Endothelial cell of umbilical vein (primary cell): ENCODE data around the gene MED16. TPM values are rescaled to one million over a fixed set of nuclear protein-coding genes. Genes with fewer than 3 reads are reported as not detected.

Experiments used
- BruUV-seq: library from RNA; stranded (reverse); fragments of 400-500 nt; replicated peaks from 2 replicates; lab custom pipeline; 2021; lab: Mats Ljungman, UMichigan
- CTCF ChIA-PET: fragments of 300-600, 350-600 bp; sonication (Branson Sonifier 250); formaldehyde crosslinking; loops from one replicate; lab custom pipeline; 2021; ENCODE audit warnings: antibody characterized with exemption, inconsistent platforms; lab: Charles Lee
- POLR2A ChIA-PET: fragments of 300-600, 350-600 bp; sonication (Branson Sonifier 250); formaldehyde crosslinking; loops from one replicate; lab custom pipeline; 2021; ENCODE audit warnings: antibody characterized with exemption, inconsistent platforms; lab: Charles Lee
- DNase-seq: peaks from one replicate; pipeline ENCODE4 v3.0.0-alpha.2; 2011; ENCODE audit warnings: low read depth, low spot score
- FAIRE-seq: peaks from 2 replicates; lab custom pipeline; 2011; peaks lifted over from hg19 to GRCh38; lab: Jason Lieb, UNC
- H2AFZ ChIP-seq: 2 replicates; pipeline ENCODE4 v1.6.0; 2012; ENCODE audit warnings: low read depth, low read length, control low read depth, inconsistent platforms
- H3K27ac ChIP-seq: 2 replicates; pipeline ENCODE4 v1.5.1; 2011; ENCODE audit warnings: low read depth, mild to moderate bottlenecking, control low read depth, low read length, moderate library complexity; ENCODE audit not compliant: insufficient read depth
- H3K27me3 ChIP-seq, 2 experiments: 2 replicates each; pipeline versions ENCODE4 v1.6.0 to v1.6.1; 2011; ENCODE audit warnings: low read length in 2 of 2, mixed read lengths in 1 of 2; ENCODE audit not compliant: control insufficient read depth in 2 of 2, insufficient read depth in 2 of 2
- H3K36me3 ChIP-seq, 2 experiments: 2 replicates in 1 of 2; 3 replicates in 1 of 2; pipeline ENCODE4 v1.5.1; 2011; ENCODE audit warnings: low read length in 2 of 2, mild to moderate bottlenecking in 1 of 2, moderate library complexity in 1 of 2; ENCODE audit not compliant: control insufficient read depth in 2 of 2, insufficient read depth in 2 of 2; ENCODE audit errors: extremely low read depth in 1 of 2
- H3K4me1 ChIP-seq: 3 replicates; pipeline ENCODE4 v1.5.1; 2011; ENCODE audit warnings: mild to moderate bottlenecking, low read length; ENCODE audit not compliant: control insufficient read depth, insufficient read depth; ENCODE audit errors: extremely low read depth
- H3K4me2 ChIP-seq: 2 replicates; pipeline ENCODE4 v1.6.1; 2011; ENCODE audit warnings: low read length, control low read depth, mixed read lengths; ENCODE audit not compliant: insufficient read depth
- H3K4me3 ChIP-seq, 3 experiments: fragments of 200-600 bp in 1 of 3; sonication (generic), shearing (Covaris generic) in 1 of 3; replicated peaks in 1 of 3; 2 replicates each; pipeline ENCODE4 v1.5.1; 2011 to 2016; ENCODE audit warnings: control low read depth in 3 of 3, low read length in 3 of 3, mild to moderate bottlenecking in 2 of 3, inconsistent platforms in 1 of 3, low read depth in 1 of 3, moderate library complexity in 1 of 3; ENCODE audit not compliant: insufficient read depth in 1 of 3
- H3K79me2 ChIP-seq: 2 replicates; pipeline ENCODE4 v1.6.0; 2012; ENCODE audit warnings: low read length, inconsistent platforms; ENCODE audit not compliant: control insufficient read depth, insufficient read depth
- H3K9ac ChIP-seq: replicated peaks from 2 replicates; pipeline ENCODE3; 2011; ENCODE audit warnings: low read length, control low read depth; ENCODE audit not compliant: insufficient read depth; ENCODE audit errors: extremely low read depth
- H3K9me1 ChIP-seq: replicated peaks from 3 replicates; pipeline ENCODE4 v1.6.0; 2011; ENCODE audit warnings: mild to moderate bottlenecking, low read length; ENCODE audit not compliant: control insufficient read depth, insufficient read depth; ENCODE audit errors: extremely low read depth
- H3K9me3 ChIP-seq: replicated peaks from 2 replicates; pipeline ENCODE4 v1.5.1; 2012; ENCODE audit warnings: low read length, inconsistent platforms; ENCODE audit not compliant: control insufficient read depth, insufficient read depth
- H4K20me1 ChIP-seq: replicated peaks from 2 replicates; pipeline ENCODE3; 2011; ENCODE audit warnings: mild to moderate bottlenecking, low read length; ENCODE audit not compliant: control insufficient read depth, insufficient read depth; ENCODE audit errors: extremely low read depth
- EZH2 ChIP-seq: IDR thresholded peaks from 2 replicates; pipeline ENCODE4 v1.6.1; 2012; ENCODE audit warnings: borderline replicate concordance, low read depth, mild to moderate bottlenecking, moderate library complexity, low read length, inconsistent platforms; ENCODE audit not compliant: severe bottlenecking
- FOS ChIP-seq: IDR thresholded peaks from 2 replicates; pipeline ENCODE4 v1.6.1; 2011; ENCODE audit warnings: mild to moderate bottlenecking, low read length, moderate library complexity, borderline replicate concordance; ENCODE audit not compliant: insufficient read depth
- GATA2 ChIP-seq: IDR thresholded peaks from 2 replicates; pipeline ENCODE4 v1.7.0; 2011; ENCODE audit warnings: low read depth, mild to moderate bottlenecking, moderate library complexity, mixed read lengths, low read length; ENCODE audit not compliant: insufficient read length, insufficient read depth
- JUN ChIP-seq: IDR thresholded peaks from 2 replicates; pipeline ENCODE4 v1.6.1; 2011; ENCODE audit warnings: borderline replicate concordance, low read depth; ENCODE audit not compliant: insufficient read length, insufficient read depth
- MYC ChIP-seq: IDR thresholded peaks from one replicate; pipeline ENCODE4 v1.6.1; 2011; ENCODE audit warnings: mild to moderate bottlenecking, low read depth, low read length
- POLR2A ChIP-seq: IDR thresholded peaks from 2 replicates; pipeline ENCODE4 v1.6.1; 2012; ENCODE audit warnings: low read depth, mild to moderate bottlenecking, control low read depth, low read length
- POLR2AphosphoS5 ChIP-seq: IDR thresholded peaks from 2 replicates; pipeline ENCODE4 v1.6.1; 2012; ENCODE audit warnings: low read depth, mild to moderate bottlenecking, control low read depth, low read length, moderate library complexity; ENCODE audit not compliant: insufficient read depth
- dilution Hi-C: fragments of 300-500 bp; cut with MboI; formaldehyde crosslinking; loops from one replicate; pipeline ENCODE4 v1.15.0; 2019; ENCODE audit warnings: low sequenced_read_pairs; ENCODE audit not compliant: extremely low pct_ligation_motif_present
- intact Hi-C: fragments of 100-400 bp; cut with micrococcal nuclease; formaldehyde crosslinking; loops from one replicate; pipeline ENCODE4 v1.10.0; 2022
- polyA plus RNA-seq, 4 experiments: library from polyadenylated mRNA; depleted of rRNA in 3 of 4; stranded (reverse) in 3 of 4; unstranded in 1 of 4; fragments of >200 nt; gene quantifications; 2 replicates each; pipeline versions ENCODE4 v1.2.1 to v1.2.3, GENCODE V29; 2011 to 2012; ENCODE audit warnings: missing spikeins in 1 of 4
- total RNA-seq: library from RNA; stranded (reverse); gene quantifications from 2 replicates; pipeline ENCODE4 v1.2.3, GENCODE V29; 2021
- TF ChIP-seq, protein P1 (sequence below), 2 donors: IDR thresholded peaks; 1 replicate in 1 of 2; 2 replicates in 1 of 2; pipeline ENCODE4 v1.5.1; 2011; ENCODE audit warnings: low read length in 2 of 2, mild to moderate bottlenecking in 2 of 2, moderate library complexity in 2 of 2, control low read depth in 1 of 2, inconsistent platforms in 1 of 2, low read depth in 1 of 2; ENCODE audit not compliant: insufficient read depth in 1 of 2; ENCODE audit errors: extremely low read depth in 1 of 2
- TF ChIP-seq, protein P2 (sequence below): IDR thresholded peaks from 2 replicates; pipeline ENCODE4 v1.6.1; 2011; ENCODE audit not compliant: insufficient read depth, insufficient read length

The MED16 gene
- total and polyA plus RNA-seq, 2 donors (not counting 3 experiments of a cell fraction or from before 2014, with no cell fraction given), result 63.1 to 66.5 TPM

DNA sequence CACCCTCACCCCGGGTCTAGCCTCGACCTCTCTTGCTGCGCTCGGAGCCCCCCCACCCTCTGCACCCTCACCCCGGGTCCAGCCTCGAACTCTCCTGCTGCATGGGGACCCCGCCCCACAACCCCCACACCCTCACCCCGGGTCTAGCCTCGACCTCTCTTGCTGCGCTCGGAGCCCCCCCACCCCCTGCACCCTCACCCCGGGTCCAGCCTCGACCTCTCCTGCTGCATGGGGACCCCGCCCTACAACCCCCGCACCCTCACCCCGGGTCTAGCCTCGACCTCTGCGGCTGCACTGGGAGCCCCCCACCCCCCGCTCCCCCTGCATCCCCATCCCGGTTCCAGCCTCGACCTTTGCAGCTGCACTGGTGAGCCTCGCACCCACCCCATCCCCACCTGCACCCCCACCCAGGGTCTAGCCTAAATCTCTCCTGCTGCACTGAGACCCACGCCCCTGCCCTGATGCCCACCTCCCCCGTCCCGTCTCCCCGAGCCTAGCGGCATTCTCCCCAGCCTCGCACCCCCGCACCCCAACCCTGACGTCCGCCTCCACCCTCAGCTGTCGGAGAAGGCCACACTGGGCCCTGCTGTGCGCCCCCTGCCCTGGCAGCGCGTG, 31.7 kb downstream of the MED16 start:
- Histone ChIP-seq H3K4me3 (no peak overlapping the region), H4K20me1 (no peaks in the 10 kb centered on the region), H3K9me1 (no peaks in the 10 kb centered on the region), H3K27me3 (peaks cover 0 to 2% of the 10 kb centered on the region in 2 experiments), H3K4me2 (no peak overlapping the region), H3K4me1 (no peaks in the 10 kb centered on the region), H3K9ac (no peak overlapping the region), H3K36me3 (no peaks in the 10 kb centered on the region), H3K79me2 (no peaks in the 10 kb centered on the region), H2AFZ (no peak overlapping the region), H3K9me3 (no peaks in the 10 kb centered on the region), H3K27ac (no peak overlapping the region)
- dilution Hi-C loops, result no loop called here
- ChIA-PET CTCF (no interaction called here), POLR2A (no interaction called here)
- FAIRE-seq, result no peak
- DNase-seq, result no peak
- intact Hi-C loops, result no loop called here
- no TSS peak for BruUV-seq
- TF ChIP-seq POLR2AphosphoS5, result no peak
- no peak for TF ChIP-seq MYC
- no peak for TF ChIP-seq JUN
- no peak for TF ChIP-seq EZH2
- no peak for TF ChIP-seq GATA2
- TF ChIP-seq, protein P1, sequence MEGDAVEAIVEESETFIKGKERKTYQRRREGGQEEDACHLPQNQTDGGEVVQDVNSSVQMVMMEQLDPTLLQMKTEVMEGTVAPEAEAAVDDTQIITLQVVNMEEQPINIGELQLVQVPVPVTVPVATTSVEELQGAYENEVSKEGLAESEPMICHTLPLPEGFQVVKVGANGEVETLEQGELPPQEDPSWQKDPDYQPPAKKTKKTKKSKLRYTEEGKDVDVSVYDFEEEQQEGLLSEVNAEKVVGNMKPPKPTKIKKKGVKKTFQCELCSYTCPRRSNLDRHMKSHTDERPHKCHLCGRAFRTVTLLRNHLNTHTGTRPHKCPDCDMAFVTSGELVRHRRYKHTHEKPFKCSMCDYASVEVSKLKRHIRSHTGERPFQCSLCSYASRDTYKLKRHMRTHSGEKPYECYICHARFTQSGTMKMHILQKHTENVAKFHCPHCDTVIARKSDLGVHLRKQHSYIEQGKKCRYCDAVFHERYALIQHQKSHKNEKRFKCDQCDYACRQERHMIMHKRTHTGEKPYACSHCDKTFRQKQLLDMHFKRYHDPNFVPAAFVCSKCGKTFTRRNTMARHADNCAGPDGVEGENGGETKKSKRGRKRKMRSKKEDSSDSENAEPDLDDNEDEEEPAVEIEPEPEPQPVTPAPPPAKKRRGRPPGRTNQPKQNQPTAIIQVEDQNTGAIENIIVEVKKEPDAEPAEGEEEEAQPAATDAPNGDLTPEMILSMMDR (IDR thresholded peaks at IDR 0.05; ENCODE audit: extremely low read depth in 1 of 2, insufficient read depth in 1 of 2, low read depth in 1 of 2, low read length in 2 of 2), result no peak
- TF ChIP-seq, protein P2, sequence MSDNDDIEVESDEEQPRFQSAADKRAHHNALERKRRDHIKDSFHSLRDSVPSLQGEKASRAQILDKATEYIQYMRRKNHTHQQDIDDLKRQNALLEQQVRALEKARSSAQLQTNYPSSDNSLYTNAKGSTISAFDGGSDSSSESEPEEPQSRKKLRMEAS, result no peak
- no peak for TF ChIP-seq POLR2A
- no peak for TF ChIP-seq FOS
